Measurements from ENCODE around the gene OLIG3. TPM values are rescaled to one million over a fixed set of nuclear protein-coding genes. Genes with fewer than 3 reads are reported as not detected.
A peak's percentile ranks its signal among the peaks of the same experiment; 100 is the strongest.

OLIG3 gene
- total RNA-seq, 1 experiment from 2014 or later: 5.4 TPM

- TF ChIP-seq ZBTB21 (CRISPR knock-in tag; IDR thresholded peaks at IDR 0.05; ENCODE audit: borderline replicate concordance) (0 out of 2 replicates have a peak, but pooled peaks have one; percentile 61), E2F5 (CRISPR knock-in tag; IDR thresholded peaks at IDR 0.05) (peak; percentile 71; the same call in 1 of the 2 replicates), ZNF121 (CRISPR knock-in tag; IDR thresholded peaks at IDR 0.05) (no peak), ERG (CRISPR knock-in tag; IDR thresholded peaks at IDR 0.05) (no peak), NFE2L1 (CRISPR knock-in tag; IDR thresholded peaks at IDR 0.05) (peak; percentile 34; the same call in 1 of the 2 replicates), CREM (CRISPR knock-in tag; IDR thresholded peaks at IDR 0.05) (no peak), MYBL2 (CRISPR knock-in tag; IDR thresholded peaks at IDR 0.05) (peak; percentile 67; the same call in 1 of the 2 replicates), NFATC4 (CRISPR knock-in tag; IDR thresholded peaks at IDR 0.05) (no peak), ZNF219 (CRISPR knock-in tag; IDR thresholded peaks at IDR 0.05; ENCODE audit: borderline replicate concordance) (peak; percentile 74; the same call in 1 of the 2 replicates), ATF1 (CRISPR knock-in tag; IDR thresholded peaks at IDR 0.05) (no peak), ARID4B (CRISPR knock-in tag; IDR thresholded peaks at IDR 0.05; ENCODE audit: borderline replicate concordance) (peak; percentile 78; the same call in 1 of the 2 replicates), ZNF671 (CRISPR knock-in tag; IDR thresholded peaks at IDR 0.05) (no peak)
- TF ChIP-seq, protein P1, sequence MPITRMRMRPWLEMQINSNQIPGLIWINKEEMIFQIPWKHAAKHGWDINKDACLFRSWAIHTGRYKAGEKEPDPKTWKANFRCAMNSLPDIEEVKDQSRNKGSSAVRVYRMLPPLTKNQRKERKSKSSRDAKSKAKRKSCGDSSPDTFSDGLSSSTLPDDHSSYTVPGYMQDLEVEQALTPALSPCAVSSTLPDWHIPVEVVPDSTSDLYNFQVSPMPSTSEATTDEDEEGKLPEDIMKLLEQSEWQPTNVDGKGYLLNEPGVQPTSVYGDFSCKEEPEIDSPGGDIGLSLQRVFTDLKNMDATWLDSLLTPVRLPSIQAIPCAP (CRISPR knock-in tag; IDR thresholded peaks at IDR 0.05): no peak
- TF ChIP-seq, protein P2, sequence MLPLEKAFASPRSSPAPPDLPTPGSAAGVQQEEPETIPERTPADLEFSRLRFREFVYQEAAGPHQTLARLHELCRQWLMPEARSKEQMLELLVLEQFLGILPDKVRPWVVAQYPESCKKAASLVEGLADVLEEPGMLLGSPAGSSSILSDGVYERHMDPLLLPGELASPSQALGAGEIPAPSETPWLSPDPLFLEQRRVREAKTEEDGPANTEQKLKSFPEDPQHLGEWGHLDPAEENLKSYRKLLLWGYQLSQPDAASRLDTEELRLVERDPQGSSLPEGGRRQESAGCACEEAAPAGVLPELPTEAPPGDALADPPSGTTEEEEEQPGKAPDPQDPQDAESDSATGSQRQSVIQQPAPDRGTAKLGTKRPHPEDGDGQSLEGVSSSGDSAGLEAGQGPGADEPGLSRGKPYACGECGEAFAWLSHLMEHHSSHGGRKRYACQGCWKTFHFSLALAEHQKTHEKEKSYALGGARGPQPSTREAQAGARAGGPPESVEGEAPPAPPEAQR (CRISPR knock-in tag; IDR thresholded peaks at IDR 0.05): no peak
- TF ChIP-seq, protein P3, sequence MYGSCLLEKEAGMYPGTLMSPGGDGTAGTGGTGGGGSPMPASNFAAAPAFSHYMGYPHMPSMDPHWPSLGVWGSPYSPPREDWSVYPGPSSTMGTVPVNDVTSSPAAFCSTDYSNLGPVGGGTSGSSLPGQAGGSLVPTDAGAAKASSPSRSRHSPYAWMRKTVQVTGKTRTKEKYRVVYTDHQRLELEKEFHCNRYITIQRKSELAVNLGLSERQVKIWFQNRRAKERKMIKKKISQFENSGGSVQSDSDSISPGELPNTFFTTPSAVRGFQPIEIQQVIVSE (CRISPR knock-in tag; IDR thresholded peaks at IDR 0.05; ENCODE audit: borderline replicate concordance): no peak
- TF ChIP-seq, protein P4, sequence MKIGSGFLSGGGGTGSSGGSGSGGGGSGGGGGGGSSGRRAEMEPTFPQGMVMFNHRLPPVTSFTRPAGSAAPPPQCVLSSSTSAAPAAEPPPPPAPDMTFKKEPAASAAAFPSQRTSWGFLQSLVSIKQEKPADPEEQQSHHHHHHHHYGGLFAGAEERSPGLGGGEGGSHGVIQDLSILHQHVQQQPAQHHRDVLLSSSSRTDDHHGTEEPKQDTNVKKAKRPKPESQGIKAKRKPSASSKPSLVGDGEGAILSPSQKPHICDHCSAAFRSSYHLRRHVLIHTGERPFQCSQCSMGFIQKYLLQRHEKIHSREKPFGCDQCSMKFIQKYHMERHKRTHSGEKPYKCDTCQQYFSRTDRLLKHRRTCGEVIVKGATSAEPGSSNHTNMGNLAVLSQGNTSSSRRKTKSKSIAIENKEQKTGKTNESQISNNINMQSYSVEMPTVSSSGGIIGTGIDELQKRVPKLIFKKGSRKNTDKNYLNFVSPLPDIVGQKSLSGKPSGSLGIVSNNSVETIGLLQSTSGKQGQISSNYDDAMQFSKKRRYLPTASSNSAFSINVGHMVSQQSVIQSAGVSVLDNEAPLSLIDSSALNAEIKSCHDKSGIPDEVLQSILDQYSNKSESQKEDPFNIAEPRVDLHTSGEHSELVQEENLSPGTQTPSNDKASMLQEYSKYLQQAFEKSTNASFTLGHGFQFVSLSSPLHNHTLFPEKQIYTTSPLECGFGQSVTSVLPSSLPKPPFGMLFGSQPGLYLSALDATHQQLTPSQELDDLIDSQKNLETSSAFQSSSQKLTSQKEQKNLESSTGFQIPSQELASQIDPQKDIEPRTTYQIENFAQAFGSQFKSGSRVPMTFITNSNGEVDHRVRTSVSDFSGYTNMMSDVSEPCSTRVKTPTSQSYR (CRISPR knock-in tag; IDR thresholded peaks at IDR 0.05): 0 out of 2 replicates have a peak, but pooled peaks have one; percentile 56
- TF ChIP-seq, protein P5, sequence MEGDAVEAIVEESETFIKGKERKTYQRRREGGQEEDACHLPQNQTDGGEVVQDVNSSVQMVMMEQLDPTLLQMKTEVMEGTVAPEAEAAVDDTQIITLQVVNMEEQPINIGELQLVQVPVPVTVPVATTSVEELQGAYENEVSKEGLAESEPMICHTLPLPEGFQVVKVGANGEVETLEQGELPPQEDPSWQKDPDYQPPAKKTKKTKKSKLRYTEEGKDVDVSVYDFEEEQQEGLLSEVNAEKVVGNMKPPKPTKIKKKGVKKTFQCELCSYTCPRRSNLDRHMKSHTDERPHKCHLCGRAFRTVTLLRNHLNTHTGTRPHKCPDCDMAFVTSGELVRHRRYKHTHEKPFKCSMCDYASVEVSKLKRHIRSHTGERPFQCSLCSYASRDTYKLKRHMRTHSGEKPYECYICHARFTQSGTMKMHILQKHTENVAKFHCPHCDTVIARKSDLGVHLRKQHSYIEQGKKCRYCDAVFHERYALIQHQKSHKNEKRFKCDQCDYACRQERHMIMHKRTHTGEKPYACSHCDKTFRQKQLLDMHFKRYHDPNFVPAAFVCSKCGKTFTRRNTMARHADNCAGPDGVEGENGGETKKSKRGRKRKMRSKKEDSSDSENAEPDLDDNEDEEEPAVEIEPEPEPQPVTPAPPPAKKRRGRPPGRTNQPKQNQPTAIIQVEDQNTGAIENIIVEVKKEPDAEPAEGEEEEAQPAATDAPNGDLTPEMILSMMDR (IDR thresholded peaks at IDR 0.05): no peak
Observed at GRCh38 chr6:137493218-137494038, 766 bp downstream of the OLIG3 start (continued).

All from WTC11 (cell line).